Stimulated activated CD4-positive, alpha-beta T cell treated with anti-CD3 and anti-CD28 coated beads, Interleukin-15, amount 100 ng/mL, for 24 hours (primary cell): ENCODE measurements around the gene GAP43.
A peak's percentile ranks its signal among the peaks of the same experiment; 100 is the strongest.

Source experiments
- DNase-seq: peaks from one replicate; pipeline ENCODE4 v3.0.0-alpha.2; 2020

The GAP43 gene

GRCh38 chr3:115627180-115628074 is 4.1 kb downstream of the GAP43 start:
- DNase-seq = no peak

GRCh38 chr3:115628075-115628412 is 4.7 kb downstream of the GAP43 start:
- no peak for DNase-seq

- DNase-seq = no peak
Observed at GRCh38 chr3:115630850-115631249, 7.5 kb downstream of the GAP43 start.

DNA sequence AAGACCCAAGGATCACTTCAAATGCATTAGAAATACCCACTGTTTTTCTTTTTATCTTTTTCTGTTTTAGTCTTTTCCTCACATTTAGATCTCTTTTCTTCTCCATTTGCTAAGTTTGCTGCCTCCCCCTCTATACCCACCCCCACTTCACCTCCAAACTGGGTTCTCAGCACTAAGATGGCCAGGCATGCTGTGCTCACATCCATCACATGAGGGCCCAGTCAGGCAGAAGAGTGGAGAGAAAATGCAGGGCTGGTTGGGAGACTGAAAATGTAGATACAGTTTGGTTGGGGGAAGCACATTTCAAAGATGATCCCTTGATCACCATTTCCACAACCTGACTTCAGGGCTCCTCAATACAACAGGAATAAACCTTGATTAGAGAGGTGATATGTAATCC is 8.7 kb downstream of the GAP43 start:
- DNase-seq = no peak

DNA sequence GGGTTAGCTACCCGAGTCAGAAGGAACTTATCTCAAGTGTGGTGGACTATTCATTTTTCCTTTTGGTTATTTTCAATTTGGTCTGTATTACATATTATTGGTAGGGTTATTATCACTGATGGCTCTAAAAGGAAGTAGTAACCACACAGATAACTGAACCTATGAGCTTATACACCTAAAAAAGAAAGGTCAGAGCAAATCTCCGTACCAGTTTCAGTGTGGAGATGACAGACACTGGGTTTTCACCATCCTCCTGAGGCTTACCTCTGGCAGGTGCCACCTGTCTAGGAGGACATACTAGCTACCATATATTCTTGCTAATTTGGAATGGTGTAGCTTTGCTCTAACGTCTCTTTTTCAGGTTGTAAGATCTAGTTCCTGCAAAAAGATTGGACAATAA is 10.2 kb downstream of the GAP43 start:
- no peak for DNase-seq

GRCh38 chr3:115634052-115634451 is 10.7 kb downstream of the GAP43 start:
- DNase-seq = no peak

- DNase-seq = no peak
Observed at GRCh38 chr3:115635406-115635805, 12.1 kb downstream of the GAP43 start.

DNA sequence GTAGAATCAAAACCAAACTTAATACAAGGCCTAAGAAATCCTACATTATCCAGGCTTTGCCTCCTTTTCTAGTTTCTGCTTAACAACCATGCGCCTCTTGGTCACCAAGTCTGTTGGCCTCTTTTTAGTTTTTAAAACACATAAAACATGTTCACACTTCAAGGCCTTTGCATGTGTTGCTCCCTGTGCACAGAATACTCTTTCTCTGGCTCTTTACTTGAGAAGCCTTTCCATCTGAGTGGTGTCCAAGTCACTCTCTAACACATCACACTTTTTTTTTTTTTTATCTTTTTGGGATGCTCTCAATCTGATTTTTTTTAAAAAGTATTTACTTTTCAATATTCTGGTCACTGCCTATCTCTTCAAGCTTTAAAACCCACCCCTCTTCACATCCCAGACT is 14.9 kb downstream of the GAP43 start:
- DNase-seq = no peak

- no peak for DNase-seq
Observed at GRCh38 chr3:115638991-115639390, 15.7 kb downstream of the GAP43 start.

GRCh38 chr3:115644391-115644790 is 21.1 kb downstream of the GAP43 start:
- no peak for DNase-seq

GRCh38 chr3:115646027-115646690 is 22.8 kb downstream of the GAP43 start:
- no peak for DNase-seq

- DNase-seq = no peak
Observed at GRCh38 chr3:115648559-115648958, 25.2 kb downstream of the GAP43 start.

DNA sequence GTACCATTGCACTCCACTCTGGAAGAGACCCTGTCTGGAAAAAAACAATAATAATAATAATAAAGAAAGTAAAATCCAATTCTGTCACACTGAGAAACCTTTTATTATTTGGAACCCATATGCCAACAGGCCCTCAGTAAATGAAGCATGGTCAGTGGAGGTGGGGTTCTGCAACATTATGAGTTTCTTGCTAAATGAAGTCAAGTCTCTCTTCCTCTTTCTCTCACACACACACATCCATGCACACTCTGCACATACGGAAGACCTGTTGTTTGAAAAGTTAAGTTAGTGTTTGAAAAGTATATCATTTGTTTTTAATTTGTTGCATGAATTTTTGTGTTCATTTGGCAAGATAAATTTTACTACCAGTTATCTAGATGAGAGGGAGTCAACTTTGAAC is 27.8 kb downstream of the GAP43 start:
- no peak for DNase-seq

- no peak for DNase-seq
Observed at GRCh38 chr3:115651599-115651998, 28.3 kb downstream of the GAP43 start.

- DNase-seq = no peak
Observed at GRCh38 chr3:115652738-115653137, 29.4 kb downstream of the GAP43 start.

GRCh38 chr3:115655761-115656282 is 32.5 kb downstream of the GAP43 start:
- no peak for DNase-seq

DNA sequence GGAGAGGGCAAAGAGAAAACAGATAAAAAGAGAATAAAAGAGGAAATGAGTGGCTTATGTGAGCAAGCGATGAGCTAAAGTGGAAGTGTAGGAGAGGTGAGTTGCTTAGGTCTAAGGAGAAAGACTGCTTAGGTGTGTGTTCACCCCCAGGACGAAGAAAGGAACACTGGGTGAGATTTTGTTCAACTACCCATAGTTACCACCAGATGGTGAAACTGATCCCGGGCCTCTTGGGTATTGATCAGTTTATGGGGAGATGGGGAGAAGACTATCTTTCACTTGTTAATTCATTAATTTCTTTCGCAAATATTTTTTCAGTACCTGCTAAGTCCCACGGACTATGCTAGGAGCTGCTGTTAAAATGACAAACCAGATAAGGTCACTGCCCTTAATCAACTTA is 33.9 kb downstream of the GAP43 start:
- DNase-seq = no peak

- DNase-seq = no peak
Observed at GRCh38 chr3:115658032-115658336, 34.7 kb downstream of the GAP43 start.

- DNase-seq = peak; percentile 78
Observed at GRCh38 chr3:115658337-115659181, 35.2 kb downstream of the GAP43 start.

GRCh38 chr3:115659253-115660220 is 36.2 kb downstream of the GAP43 start:
- no peak for DNase-seq

DNA sequence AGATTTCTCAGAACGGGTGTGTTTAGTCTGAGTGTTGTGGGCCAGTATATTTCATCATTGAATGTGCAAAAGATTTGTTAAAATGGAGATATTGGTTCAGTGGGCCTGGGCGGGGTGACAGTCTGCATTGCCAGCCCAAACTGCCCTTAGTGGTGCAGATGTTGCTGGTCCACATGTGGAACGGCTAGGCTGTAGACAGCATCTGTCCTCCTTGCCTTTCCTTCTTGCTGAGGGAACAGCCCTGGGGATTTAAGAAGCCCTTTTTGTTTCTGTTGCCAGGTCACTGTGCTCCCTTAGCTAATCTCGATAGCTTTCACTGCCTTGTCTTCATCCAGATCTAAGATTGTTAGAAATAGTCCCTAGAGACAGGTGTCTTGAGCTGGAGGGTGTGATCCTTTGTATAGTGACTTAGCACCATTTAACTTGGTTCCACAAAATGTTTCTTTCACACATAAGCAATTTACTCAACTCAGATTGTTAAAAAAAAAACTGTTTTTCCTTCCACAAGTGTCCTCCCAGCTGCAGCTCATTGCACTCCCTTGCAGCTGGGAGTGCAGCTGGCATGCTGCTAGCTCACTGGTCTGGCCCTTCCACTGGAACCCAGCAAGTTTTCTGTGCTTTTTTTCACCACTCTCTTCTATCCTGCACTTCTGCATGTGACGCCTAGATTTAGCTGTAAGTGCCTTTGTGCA is 37.5 kb downstream of the GAP43 start:
- DNase-seq = no peak

GRCh38 chr3:115662356-115662755 is 39.0 kb downstream of the GAP43 start:
- no peak for DNase-seq
